Measurements from ENCODE around the gene CCND3.
A peak's percentile ranks its signal among the peaks of the same experiment; 100 is the strongest.

Gene CCND3

GRCh38 chr6:41921712-41921998 is 20.0 kb downstream of the CCND3 start:
- DNase-seq (ENCODE audit: low read depth in 2 of 2): no peak

- DNase-seq (ENCODE audit: low read depth in 2 of 2): peak; percentile 90 to 96
These were observed 20.5 kb downstream of the CCND3 start, which contains the start of the genes BYSL and MED20 for GRCh38 chr6:41920921-41921711. Gene BYSL (plus strand): TSS chr6:41921499. CDS start chr6:41921563, 64 bp downstream. Gene MED20 (minus strand): TSS chr6:41921139. CDS start chr6:41921018, 121 bp downstream.

DNA sequence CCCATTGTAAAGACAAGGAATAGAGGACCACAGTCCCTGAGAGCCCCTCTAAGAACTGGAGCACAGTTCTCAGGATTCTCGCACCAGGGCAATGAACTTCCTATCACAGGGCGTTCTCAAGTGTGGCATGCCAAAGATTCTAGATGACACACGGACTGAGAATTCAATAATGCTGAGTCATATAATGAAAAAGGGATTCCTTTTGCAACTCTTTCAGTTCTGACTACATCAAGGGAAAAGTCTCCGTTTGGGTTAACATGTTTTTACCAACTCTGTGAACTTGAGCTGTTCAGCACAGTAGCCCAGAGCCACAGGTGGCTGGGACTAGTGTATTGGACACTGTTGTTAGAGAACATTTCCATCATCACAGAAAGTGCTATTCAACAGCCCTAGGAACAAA is 24.1 kb downstream of the CCND3 start:
- no peak for DNase-seq (ENCODE audit: low read depth in 2 of 2)

GRCh38 chr6:41914869-41915530 is 26.6 kb downstream of the CCND3 start:
- no peak for DNase-seq (ENCODE audit: low read depth in 2 of 2)

DNA sequence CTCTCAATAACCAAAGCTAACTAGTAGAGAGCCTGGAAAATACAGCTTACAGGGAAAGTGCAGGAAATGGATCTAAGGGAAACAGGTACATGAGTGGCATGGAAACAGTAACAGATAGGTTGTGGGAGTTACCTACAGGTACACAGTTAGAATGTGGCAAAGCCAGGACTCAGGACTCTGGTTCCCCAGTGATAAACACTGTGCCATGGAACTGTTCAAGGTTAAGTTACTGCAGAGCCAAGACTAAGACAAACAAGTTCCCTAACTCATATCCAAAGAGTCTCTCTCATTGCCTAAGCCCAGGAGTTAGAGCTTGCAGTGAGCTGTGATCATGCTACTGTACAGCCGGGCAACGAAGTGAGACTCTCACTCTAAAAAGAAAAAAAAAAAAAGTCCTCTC is 27.3 kb downstream of the CCND3 start:
- DNase-seq (ENCODE audit: low read depth in 2 of 2): no peak

- no peak for DNase-seq (ENCODE audit: low read depth in 2 of 2)
These were observed 31.9 kb downstream of the CCND3 start for GRCh38 chr6:41909727-41910126.

GRCh38 chr6:41901882-41902519 is 39.6 kb downstream of the CCND3 start:
- DNase-seq (ENCODE audit: low read depth in 2 of 2): peak in 1 of 2 donors; percentile 49

DNA sequence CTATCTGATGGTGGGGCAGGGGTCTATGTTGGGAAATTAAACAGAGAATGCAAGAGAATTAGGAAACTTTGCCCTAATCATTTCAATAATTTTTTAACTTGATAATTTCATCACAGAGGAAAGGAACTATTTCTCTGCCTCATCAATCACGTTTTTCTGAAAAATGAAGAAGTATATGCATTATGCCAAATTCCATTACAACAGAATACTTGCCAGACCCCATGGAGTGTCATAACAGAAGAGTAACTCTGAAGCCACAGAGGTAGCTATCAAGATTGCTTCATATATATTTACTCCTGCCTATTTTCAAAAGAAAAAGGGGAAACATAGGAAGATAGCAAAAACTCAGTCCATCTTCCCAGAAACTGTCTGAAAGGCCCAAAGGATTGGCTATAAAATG is 40.7 kb downstream of the CCND3 start:
- no peak for DNase-seq (ENCODE audit: low read depth in 2 of 2)

- no peak for DNase-seq (ENCODE audit: low read depth in 2 of 2)
These were observed 45.3 kb downstream of the CCND3 start for GRCh38 chr6:41896281-41896680.

- peak; percentile 92 to 96 for DNase-seq (ENCODE audit: low read depth in 2 of 2)
These were observed 46.0 kb downstream of the CCND3 start, which contains the start of gene USP49 for GRCh38 chr6:41895300-41896233. Gene USP49 (minus strand): TSS chr6:41895375. CDS start chr6:41806983, 88,392 bp downstream.

DNA sequence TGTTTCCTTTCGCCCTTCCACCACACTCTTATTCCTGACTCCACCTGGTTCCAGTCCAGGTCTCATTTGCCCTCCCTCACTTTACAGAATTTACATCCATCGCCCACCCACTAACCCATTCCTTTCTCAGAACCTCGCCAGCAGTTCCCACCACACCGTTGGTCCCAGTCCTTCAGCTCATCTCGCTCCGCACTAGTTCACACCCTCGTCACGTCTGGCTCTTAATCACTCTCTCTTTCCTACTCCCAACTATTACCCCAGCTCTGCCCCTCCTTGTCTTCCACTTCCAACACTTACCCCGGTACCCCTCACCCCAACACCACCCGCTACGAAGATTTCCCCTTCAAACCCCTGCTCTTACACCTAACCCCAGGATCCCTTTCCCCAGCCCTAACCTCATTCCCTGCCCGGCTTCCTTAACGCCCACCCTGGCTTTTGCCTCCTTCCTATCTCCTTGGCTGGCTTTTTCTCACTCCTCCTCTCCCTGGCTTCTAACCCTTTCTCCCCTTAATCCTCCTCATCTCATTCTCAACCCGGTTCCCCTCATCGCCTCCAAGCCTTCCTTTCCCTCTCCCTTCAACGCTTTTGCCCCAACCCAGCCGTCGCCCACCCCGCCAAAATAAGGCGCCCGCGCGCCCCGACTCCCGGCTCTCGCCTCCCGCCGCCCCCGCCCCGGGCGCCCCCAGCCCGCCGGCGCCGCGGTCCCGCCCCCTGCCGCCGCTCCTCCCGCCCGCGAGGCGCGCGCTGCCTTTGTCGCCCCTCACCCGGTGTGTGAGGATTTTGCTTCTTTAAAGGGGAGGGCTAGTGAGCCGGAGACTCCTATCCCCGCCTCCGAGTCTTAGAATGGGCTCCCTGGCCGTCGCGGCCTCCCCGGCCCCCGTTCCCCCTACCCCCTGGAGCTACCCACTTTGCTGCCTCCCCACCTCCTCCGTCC is 47.0 kb downstream of the CCND3 start:
- no peak for DNase-seq (ENCODE audit: low read depth in 2 of 2)

DNA sequence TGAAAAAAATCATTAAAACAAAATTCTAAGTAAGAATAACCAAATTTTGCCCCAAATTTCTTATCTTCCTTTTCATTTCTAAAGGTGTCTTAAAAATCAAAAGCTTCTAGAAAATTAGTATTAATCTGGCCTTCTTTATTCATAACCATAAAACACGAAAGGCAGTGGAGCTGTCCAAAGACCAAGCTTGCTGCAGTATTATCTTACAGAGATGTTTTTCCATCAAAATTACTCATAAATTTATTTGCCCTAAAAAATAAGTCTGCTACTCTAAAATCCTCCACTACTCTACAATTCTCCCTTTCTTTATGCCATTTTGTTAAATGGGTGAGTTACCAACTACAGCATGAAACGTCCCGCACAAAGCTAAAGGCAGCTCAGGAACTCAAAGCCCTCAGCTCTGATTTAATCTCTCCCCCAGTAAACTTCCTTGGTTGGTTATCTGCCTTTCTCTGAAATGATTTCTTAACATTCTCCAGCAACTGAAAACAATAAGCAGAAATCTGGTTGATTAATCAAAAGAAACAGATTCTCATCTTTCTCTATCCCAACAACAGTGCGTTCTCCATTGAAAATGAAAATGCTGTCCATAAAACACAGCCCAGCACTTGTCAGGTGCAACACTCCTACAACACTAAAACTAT is 48.6 kb downstream of the CCND3 start:
- no peak for DNase-seq (ENCODE audit: low read depth in 2 of 2)

DNA sequence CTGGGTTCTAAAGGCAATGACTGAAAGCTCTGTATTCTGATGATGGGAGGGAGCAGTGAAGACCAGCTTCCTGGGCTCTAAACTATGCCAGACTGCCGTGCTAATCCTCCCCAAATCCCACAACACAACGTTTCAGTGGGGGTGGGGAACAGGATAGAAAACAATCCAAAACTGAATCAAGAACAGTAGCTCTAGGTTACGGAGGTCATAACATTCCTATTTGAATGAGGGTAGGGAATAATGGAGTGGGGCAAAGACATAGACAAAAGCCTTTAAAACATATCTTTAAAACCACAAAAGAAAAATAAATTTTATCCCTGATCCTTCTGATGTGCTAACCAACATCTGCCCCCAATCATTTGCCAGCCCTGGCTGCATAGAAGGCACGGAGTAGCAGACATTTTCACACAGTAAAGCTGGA is 54.3 kb downstream of the CCND3 start:
- no peak for DNase-seq (ENCODE audit: low read depth in 2 of 2)

- no peak for DNase-seq (ENCODE audit: low read depth in 2 of 2)
These were observed 55.7 kb downstream of the CCND3 start for GRCh38 chr6:41885930-41886329.

GRCh38 chr6:41884957-41885356 is 56.7 kb downstream of the CCND3 start:
- DNase-seq (ENCODE audit: low read depth in 2 of 2): no peak
